NB4 (cell line): ENCODE data around the gene SLC22A5.

ENCODE experiments used
- DNase-seq: peaks from one replicate; pipeline ENCODE4 v3.0.0; 2010; ENCODE audit warnings: low read depth
- H3K4me3 ChIP-seq: one replicate; pipeline ENCODE4 v1.5.1; 2011; ENCODE audit warnings: mild to moderate bottlenecking, low read depth, low read length, moderate library complexity
- CTCF ChIP-seq: IDR thresholded peaks from one replicate; pipeline ENCODE4 v1.5.1; 2012; ENCODE audit warnings: low read depth, low read length
- MAX ChIP-seq: IDR thresholded peaks from 2 replicates; pipeline ENCODE4 v1.6.1; 2011; ENCODE audit warnings: low read depth, low read length
- MYC ChIP-seq: IDR thresholded peaks from 2 replicates; pipeline ENCODE4 v1.6.1; 2011; ENCODE audit warnings: low read depth, low read length
- POLR2A ChIP-seq: IDR thresholded peaks from 2 replicates; pipeline ENCODE4 v1.6.1; 2011; ENCODE audit warnings: mild to moderate bottlenecking; ENCODE audit not compliant: insufficient read length; ENCODE audit errors: extremely low read depth

Gene SLC22A5

GRCh38 chr5:132327252-132327955, 42.1 kb upstream of the SLC22A5 start:
- DNase-seq, result no peak
- TF ChIP-seq POLR2A (no peak), MYC (no peak), CTCF (no peak), MAX (no peak)
- no peak overlapping the region for H3K4me3 ChIP-seq

GRCh38 chr5:132334812-132335211, 34.7 kb upstream of the SLC22A5 start:
- TF ChIP-seq MAX, result no peak
- no peak for TF ChIP-seq MYC
- TF ChIP-seq CTCF, result no peak
- no peak for TF ChIP-seq POLR2A
- no peak for DNase-seq
- H3K4me3 ChIP-seq, result no peak overlapping the region

- H3K4me3 ChIP-seq, result no peak overlapping the region
- no peak for DNase-seq
- no peak for TF ChIP-seq MAX
- no peak for TF ChIP-seq POLR2A
- no peak for TF ChIP-seq MYC
- no peak for TF ChIP-seq CTCF
These were observed 34.1 kb upstream of the SLC22A5 start for GRCh38 chr5:132335402-132335801.

GRCh38 chr5:132339502-132339901, 30.0 kb upstream of the SLC22A5 start:
- TF ChIP-seq POLR2A, result no peak
- TF ChIP-seq MAX, result no peak
- no peak for TF ChIP-seq MYC
- no peak for TF ChIP-seq CTCF
- no peak overlapping the region for H3K4me3 ChIP-seq
- DNase-seq, result no peak

- no peak for DNase-seq
- H3K4me3 ChIP-seq, result no peak overlapping the region
- TF ChIP-seq POLR2A (no peak), MYC (no peak), MAX (no peak), CTCF (no peak)
These were observed 27.0 kb upstream of the SLC22A5 start for GRCh38 chr5:132342291-132343180.
